ENCODE data around the gene PLA2G2D.

The PLA2G2D gene

DNA sequence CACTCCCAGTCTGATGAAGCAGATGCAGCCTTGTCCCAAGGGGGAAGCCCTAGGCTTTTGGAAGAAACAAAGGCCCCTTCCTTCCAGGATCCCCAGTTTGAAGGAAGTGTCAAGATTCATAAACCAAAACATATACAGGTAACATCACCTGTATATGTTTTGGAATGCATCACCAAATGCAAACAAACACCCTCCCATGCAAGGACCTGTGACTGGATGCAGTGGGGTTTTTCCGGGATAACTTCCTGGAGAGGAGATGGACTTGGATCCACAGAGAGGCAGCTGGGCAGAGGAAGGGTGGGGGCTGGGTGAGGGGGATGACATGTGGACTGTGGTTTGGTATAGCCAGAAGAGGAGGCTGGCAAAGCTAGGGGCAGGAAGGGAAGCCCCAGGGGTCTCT, 18.3 kb upstream of the PLA2G2D start:
- CTCF ChIA-PET: no interaction called here
- no peaks in the 10 kb centered on the region for H3K9me3 ChIP-seq (ENCODE audit: control insufficient read depth, insufficient read depth, low read depth, low read length)
- H3K4me3 ChIP-seq (ENCODE audit: low read depth, low read length): no peak overlapping the region
- no peak for TF ChIP-seq ZNF302 (tag by site-specific recombination; IDR thresholded peaks at IDR 0.05; ENCODE audit: low read depth)
- TF ChIP-seq ZNF600 (tag by site-specific recombination; IDR thresholded peaks at IDR 0.05): no peak
- TF ChIP-seq SCRT1 (tag by site-specific recombination; IDR thresholded peaks at IDR 0.05; ENCODE audit: borderline replicate concordance): no peak
- no peak for TF ChIP-seq ZNF623 (tag by site-specific recombination; IDR thresholded peaks at IDR 0.05)
- POLR2A ChIA-PET: no interaction called here
- no peaks in the 10 kb centered on the region for H3K4me1 ChIP-seq (ENCODE audit: control insufficient read depth, insufficient read depth, low read length)
- no peaks in the 10 kb centered on the region for H3K36me3 ChIP-seq (ENCODE audit: control insufficient read depth in 2 of 2, insufficient read depth in 1 of 2, low read length in 2 of 2)
- no peak overlapping the region for H3K27ac ChIP-seq (ENCODE audit: extremely low read depth, low read depth, low read length)

DNA sequence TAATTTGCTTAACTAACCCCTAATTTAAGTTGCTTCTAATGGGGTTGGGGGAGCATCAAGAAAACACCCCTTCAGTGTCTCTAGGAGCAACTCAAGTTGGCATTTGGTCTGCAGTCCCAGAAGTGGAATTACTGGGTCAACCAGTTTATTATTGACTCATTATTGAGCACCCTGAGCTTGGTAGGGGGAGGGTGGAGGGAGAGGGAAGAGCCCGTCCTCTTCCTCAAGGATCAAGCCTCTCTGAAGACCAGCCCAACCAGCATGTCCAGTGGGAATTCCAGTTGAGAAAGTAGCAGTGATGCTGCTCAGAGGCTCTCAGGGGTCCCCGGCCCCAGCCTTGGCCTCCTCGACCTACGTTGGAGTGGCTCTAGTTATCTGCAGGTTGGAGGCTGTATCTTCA, 17.7 kb upstream of the PLA2G2D start:
- ChIA-PET POLR2A (no interaction called here), CTCF (interaction anchor here (0.9 kb wide), 1 partner anchor 15 kb away, joined by 5 read pairs; no protein-coding TSS in a partner anchor)
- Histone ChIP-seq H3K4me3 (ENCODE audit: low read depth, low read length) (no peak overlapping the region), H3K36me3 (ENCODE audit: control insufficient read depth in 2 of 2, insufficient read depth in 1 of 2, low read length in 2 of 2) (no peaks in the 10 kb centered on the region), H3K9me3 (ENCODE audit: control insufficient read depth, insufficient read depth, low read depth, low read length) (no peaks in the 10 kb centered on the region), H3K27ac (ENCODE audit: extremely low read depth, low read depth, low read length) (no peak overlapping the region), H3K4me1 (ENCODE audit: control insufficient read depth, insufficient read depth, low read length) (no peaks in the 10 kb centered on the region)
- TF ChIP-seq REPIN1 (tag by site-specific recombination; IDR thresholded peaks at IDR 0.05; ENCODE audit: low read depth) (no peak), ZXDB (tag by site-specific recombination; IDR thresholded peaks at IDR 0.05) (no peak), EGR2 (tag by site-specific recombination; IDR thresholded peaks at IDR 0.05; ENCODE audit: low read depth) (no peak), ZNF24 (tag by site-specific recombination; IDR thresholded peaks at IDR 0.05) (no peak), ZNF645 (tag by site-specific recombination; IDR thresholded peaks at IDR 0.05) (no peak), YY2 (tag by site-specific recombination; IDR thresholded peaks at IDR 0.05) (no peak), ZNF214 (tag by site-specific recombination; IDR thresholded peaks at IDR 0.05; ENCODE audit: borderline replicate concordance) (no peak), TCF7L2 (IDR thresholded peaks at IDR 0.05; ENCODE audit: borderline replicate concordance, low read depth, low read length) (no peak), OSR2 (tag by site-specific recombination; IDR thresholded peaks at IDR 0.05) (no peak), ZNF626 (tag by site-specific recombination; IDR thresholded peaks at IDR 0.05) (no peak), PATZ1 (tag by site-specific recombination; IDR thresholded peaks at IDR 0.05) (no peak)
- TF ChIP-seq, protein P1, sequence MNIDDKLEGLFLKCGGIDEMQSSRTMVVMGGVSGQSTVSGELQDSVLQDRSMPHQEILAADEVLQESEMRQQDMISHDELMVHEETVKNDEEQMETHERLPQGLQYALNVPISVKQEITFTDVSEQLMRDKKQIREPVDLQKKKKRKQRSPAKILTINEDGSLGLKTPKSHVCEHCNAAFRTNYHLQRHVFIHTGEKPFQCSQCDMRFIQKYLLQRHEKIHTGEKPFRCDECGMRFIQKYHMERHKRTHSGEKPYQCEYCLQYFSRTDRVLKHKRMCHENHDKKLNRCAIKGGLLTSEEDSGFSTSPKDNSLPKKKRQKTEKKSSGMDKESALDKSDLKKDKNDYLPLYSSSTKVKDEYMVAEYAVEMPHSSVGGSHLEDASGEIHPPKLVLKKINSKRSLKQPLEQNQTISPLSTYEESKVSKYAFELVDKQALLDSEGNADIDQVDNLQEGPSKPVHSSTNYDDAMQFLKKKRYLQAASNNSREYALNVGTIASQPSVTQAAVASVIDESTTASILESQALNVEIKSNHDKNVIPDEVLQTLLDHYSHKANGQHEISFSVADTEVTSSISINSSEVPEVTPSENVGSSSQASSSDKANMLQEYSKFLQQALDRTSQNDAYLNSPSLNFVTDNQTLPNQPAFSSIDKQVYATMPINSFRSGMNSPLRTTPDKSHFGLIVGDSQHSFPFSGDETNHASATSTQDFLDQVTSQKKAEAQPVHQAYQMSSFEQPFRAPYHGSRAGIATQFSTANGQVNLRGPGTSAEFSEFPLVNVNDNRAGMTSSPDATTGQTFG (tag by site-specific recombination; IDR thresholded peaks at IDR 0.05; ENCODE audit: borderline replicate concordance): no peak

GRCh38 chr1:20136249-20136648, 16.9 kb upstream of the PLA2G2D start:
- POLR2A ChIA-PET: no interaction called here
- no peaks in the 10 kb centered on the region for H3K4me1 ChIP-seq (ENCODE audit: control insufficient read depth, insufficient read depth, low read length)
- no peak overlapping the region for H3K4me3 ChIP-seq (ENCODE audit: low read depth, low read length)
- TF ChIP-seq ZNF174 (tag by site-specific recombination; IDR thresholded peaks at IDR 0.05) (no peak), ZNF626 (tag by site-specific recombination; IDR thresholded peaks at IDR 0.05) (no peak), HOXD13 (CRISPR knock-in tag; IDR thresholded peaks at IDR 0.05; ENCODE audit: borderline replicate concordance) (no peak), WT1 (tag by site-specific recombination; IDR thresholded peaks at IDR 0.05) (no peak), ZNF777 (tag by site-specific recombination; IDR thresholded peaks at IDR 0.05; ENCODE audit: borderline replicate concordance) (no peak), ZFP69B (tag by site-specific recombination; IDR thresholded peaks at IDR 0.05) (no peak)
- no peaks in the 10 kb centered on the region for H3K9me3 ChIP-seq (ENCODE audit: control insufficient read depth, insufficient read depth, low read depth, low read length)
- H3K36me3 ChIP-seq (ENCODE audit: control insufficient read depth in 2 of 2, insufficient read depth in 1 of 2, low read length in 2 of 2): no peaks in the 10 kb centered on the region
- CTCF ChIA-PET: interaction anchor here (0.9 kb wide), 1 partner anchor 16 kb away, joined by 5 read pairs; no protein-coding TSS in a partner anchor
- H3K27ac ChIP-seq (ENCODE audit: extremely low read depth, low read depth, low read length): no peak overlapping the region

All from HEK293 (cell line).